Measurements from ENCODE around the gene STEAP2.

The STEAP2 gene

GRCh38 chr7:90239625-90240228 lies 28.2 kb downstream of the STEAP2 start:
- no peak overlapping the region for H3K4ac ChIP-seq (ENCODE audit: low read depth in 1 of 2, low read length in 2 of 2)
- peaks cover 0 to 20% of the 10 kb centered on the region in 2 experiments for H3K36me3 ChIP-seq (ENCODE audit: control insufficient read depth in 1 of 2, insufficient read depth in 2 of 2, low read depth in 1 of 2, low read length in 2 of 2)
- no peak overlapping the region for H2BK120ac ChIP-seq (ENCODE audit: low read depth, low read length)
- no peaks in the 10 kb centered on the region for H3K79me1 ChIP-seq (replicated peaks; ENCODE audit: low read length, poor library complexity, severe bottlenecking)
- no peak overlapping the region for H4K8ac ChIP-seq (ENCODE audit: low read length)
- 85% methylated on average over 5 of the region's 9 CpGs for WGBS
- no peak overlapping the region for H2BK12ac ChIP-seq (ENCODE audit: low read length in 2 of 2)
- no peak for DNase-seq
- H2BK15ac ChIP-seq (ENCODE audit: low read depth, poor library complexity, severe bottlenecking), result no peak overlapping the region
- no peak overlapping the region for H2BK5ac ChIP-seq (ENCODE audit: low read depth, low read length, poor library complexity, severe bottlenecking)
- H3K4me1 ChIP-seq (ENCODE audit: control insufficient read depth, insufficient read depth, low read depth, low read length), result peaks cover 3% of the 10 kb centered on the region
- H2AK5ac ChIP-seq (ENCODE audit: low read length, severe bottlenecking), result no peak overlapping the region
- H3K4me3 ChIP-seq (ENCODE audit: insufficient read depth in 1 of 2, low read depth in 1 of 2, low read length in 2 of 2), result peak overlapping the region in 1 of 2 experiments; percentile 11
- H3K4me2 ChIP-seq (ENCODE audit: low read length, poor library complexity, severe bottlenecking), result no peak overlapping the region
- no peaks in the 10 kb centered on the region for H3K9me3 ChIP-seq (ENCODE audit: control insufficient read depth, low read length)
- no peak overlapping the region for H2AFZ ChIP-seq (ENCODE audit: low read depth, low read length)
- no peak overlapping the region for H3K14ac ChIP-seq (ENCODE audit: low read length in 2 of 2)
- H4K91ac ChIP-seq (ENCODE audit: low read length), result no peak overlapping the region
- no peak overlapping the region for H3K9ac ChIP-seq (ENCODE audit: low read length)
- H3K23ac ChIP-seq (ENCODE audit: low read length in 2 of 2), result no peak overlapping the region
- no peak overlapping the region for H3K27ac ChIP-seq (ENCODE audit: low read length, poor library complexity, severe bottlenecking)
- H3K18ac ChIP-seq (ENCODE audit: low read depth in 1 of 2, low read length in 2 of 2), result no peak overlapping the region
- peaks cover 0 to 16% of the 10 kb centered on the region in 2 experiments for H3K27me3 ChIP-seq (ENCODE audit: control insufficient read depth in 1 of 2, insufficient read depth in 1 of 2, low read length in 2 of 2)

- Histone ChIP-seq H3K4ac (ENCODE audit: low read depth in 1 of 2, low read length in 2 of 2) (no peak overlapping the region), H3K4me3 (ENCODE audit: insufficient read depth in 1 of 2, low read depth in 1 of 2, low read length in 2 of 2) (no peak overlapping the region), H3K27me3 (ENCODE audit: control insufficient read depth in 1 of 2, insufficient read depth in 1 of 2, low read length in 2 of 2) (peaks cover 0 to 33% of the 10 kb centered on the region in 2 experiments), H3K18ac (ENCODE audit: low read depth in 1 of 2, low read length in 2 of 2) (no peak overlapping the region), H3K4me2 (ENCODE audit: low read length, poor library complexity, severe bottlenecking) (no peak overlapping the region), H2BK15ac (ENCODE audit: low read depth, poor library complexity, severe bottlenecking) (no peak overlapping the region), H3K4me1 (ENCODE audit: control insufficient read depth, insufficient read depth, low read depth, low read length) (peaks cover 10% of the 10 kb centered on the region), H3K79me1 (replicated peaks; ENCODE audit: low read length, poor library complexity, severe bottlenecking) (no peaks in the 10 kb centered on the region), H3K23ac (ENCODE audit: low read length in 2 of 2) (no peak overlapping the region), H3K9ac (ENCODE audit: low read length) (no peak overlapping the region), H3K27ac (ENCODE audit: low read length, poor library complexity, severe bottlenecking) (no peak overlapping the region), H2BK5ac (ENCODE audit: low read depth, low read length, poor library complexity, severe bottlenecking) (no peak overlapping the region), H3K9me3 (ENCODE audit: control insufficient read depth, low read length) (no peaks in the 10 kb centered on the region), H3K14ac (ENCODE audit: low read length in 2 of 2) (no peak overlapping the region), H3K36me3 (ENCODE audit: control insufficient read depth in 1 of 2, insufficient read depth in 2 of 2, low read depth in 1 of 2, low read length in 2 of 2) (peaks cover 0 to 10% of the 10 kb centered on the region in 2 experiments), H2BK120ac (ENCODE audit: low read depth, low read length) (no peak overlapping the region), H2AK5ac (ENCODE audit: low read length, severe bottlenecking) (no peak overlapping the region), H2AFZ (ENCODE audit: low read depth, low read length) (no peak overlapping the region), H2BK12ac (ENCODE audit: low read length in 2 of 2) (no peak overlapping the region), H4K91ac (ENCODE audit: low read length) (no peak overlapping the region), H4K8ac (ENCODE audit: low read length) (no peak overlapping the region)
- 84% methylated on average over 2 of the region's 3 CpGs for WGBS
- no peak for DNase-seq
These were observed 31.0 kb downstream of the STEAP2 start for GRCh38 chr7:90242369-90243168.

GRCh38 chr7:90243556-90243955 lies 32.0 kb downstream of the STEAP2 start:
- Histone ChIP-seq H3K4me3 (ENCODE audit: insufficient read depth in 1 of 2, low read depth in 1 of 2, low read length in 2 of 2) (no peak overlapping the region), H3K14ac (ENCODE audit: low read length in 2 of 2) (no peak overlapping the region), H2BK15ac (ENCODE audit: low read depth, poor library complexity, severe bottlenecking) (no peak overlapping the region), H2AFZ (ENCODE audit: low read depth, low read length) (no peak overlapping the region), H3K36me3 (ENCODE audit: control insufficient read depth in 1 of 2, insufficient read depth in 2 of 2, low read depth in 1 of 2, low read length in 2 of 2) (peaks cover 0 to 2% of the 10 kb centered on the region in 2 experiments), H3K27ac (ENCODE audit: low read length, poor library complexity, severe bottlenecking) (no peak overlapping the region), H3K9ac (ENCODE audit: low read length) (no peak overlapping the region), H4K91ac (ENCODE audit: low read length) (no peak overlapping the region), H4K8ac (ENCODE audit: low read length) (no peak overlapping the region), H3K18ac (ENCODE audit: low read depth in 1 of 2, low read length in 2 of 2) (no peak overlapping the region), H3K4me1 (ENCODE audit: control insufficient read depth, insufficient read depth, low read depth, low read length) (peaks cover 10% of the 10 kb centered on the region), H2AK5ac (ENCODE audit: low read length, severe bottlenecking) (no peak overlapping the region), H3K27me3 (ENCODE audit: control insufficient read depth in 1 of 2, insufficient read depth in 1 of 2, low read length in 2 of 2) (peaks cover 0 to 33% of the 10 kb centered on the region in 2 experiments), H3K4ac (ENCODE audit: low read depth in 1 of 2, low read length in 2 of 2) (no peak overlapping the region), H3K79me1 (replicated peaks; ENCODE audit: low read length, poor library complexity, severe bottlenecking) (no peaks in the 10 kb centered on the region), H2BK120ac (ENCODE audit: low read depth, low read length) (no peak overlapping the region), H2BK12ac (ENCODE audit: low read length in 2 of 2) (no peak overlapping the region), H2BK5ac (ENCODE audit: low read depth, low read length, poor library complexity, severe bottlenecking) (no peak overlapping the region), H3K9me3 (ENCODE audit: control insufficient read depth, low read length) (no peaks in the 10 kb centered on the region), H3K23ac (ENCODE audit: low read length in 2 of 2) (no peak overlapping the region), H3K4me2 (ENCODE audit: low read length, poor library complexity, severe bottlenecking) (no peak overlapping the region)
- DNase-seq, result no peak
- WGBS, result 85% methylated on average over 1 of the region's 1 CpG

GRCh38 chr7:90244565-90244908 lies 33.0 kb downstream of the STEAP2 start:
- Histone ChIP-seq H3K27ac (ENCODE audit: low read length, poor library complexity, severe bottlenecking) (no peak overlapping the region), H3K79me1 (replicated peaks; ENCODE audit: low read length, poor library complexity, severe bottlenecking) (no peaks in the 10 kb centered on the region), H3K4me3 (ENCODE audit: insufficient read depth in 1 of 2, low read depth in 1 of 2, low read length in 2 of 2) (peak overlapping the region in 1 of 2 experiments; percentile 94), H3K9ac (ENCODE audit: low read length) (peak overlapping the region; percentile 97), H3K27me3 (ENCODE audit: control insufficient read depth in 1 of 2, insufficient read depth in 1 of 2, low read length in 2 of 2) (peaks cover 0 to 33% of the 10 kb centered on the region in 2 experiments), H3K14ac (ENCODE audit: low read length in 2 of 2) (no peak overlapping the region), H2BK120ac (ENCODE audit: low read depth, low read length) (no peak overlapping the region), H3K9me3 (ENCODE audit: control insufficient read depth, low read length) (no peaks in the 10 kb centered on the region), H4K8ac (ENCODE audit: low read length) (no peak overlapping the region), H3K36me3 (ENCODE audit: control insufficient read depth in 1 of 2, insufficient read depth in 2 of 2, low read depth in 1 of 2, low read length in 2 of 2) (no peaks in the 10 kb centered on the region), H4K91ac (ENCODE audit: low read length) (no peak overlapping the region), H2BK12ac (ENCODE audit: low read length in 2 of 2) (no peak overlapping the region), H3K4me1 (ENCODE audit: control insufficient read depth, insufficient read depth, low read depth, low read length) (peaks cover 10% of the 10 kb centered on the region), H3K4ac (ENCODE audit: low read depth in 1 of 2, low read length in 2 of 2) (no peak overlapping the region), H3K23ac (ENCODE audit: low read length in 2 of 2) (no peak overlapping the region), H2AK5ac (ENCODE audit: low read length, severe bottlenecking) (no peak overlapping the region), H2BK5ac (ENCODE audit: low read depth, low read length, poor library complexity, severe bottlenecking) (no peak overlapping the region), H3K4me2 (ENCODE audit: low read length, poor library complexity, severe bottlenecking) (peak overlapping the region; percentile 99), H3K18ac (ENCODE audit: low read depth in 1 of 2, low read length in 2 of 2) (no peak overlapping the region), H2BK15ac (ENCODE audit: low read depth, poor library complexity, severe bottlenecking) (no peak overlapping the region), H2AFZ (ENCODE audit: low read depth, low read length) (peak overlapping the region; percentile 91)
- 12% methylated on average over 3 of the region's 6 CpGs for WGBS
- no peak for DNase-seq

Data from mesenchymal stem cell (in vitro differentiated cells and primary cell).